K562 (cell line): Measurements from ENCODE around the gene LIX1L. TPM values are rescaled to one million over a fixed set of nuclear protein-coding genes. Genes with fewer than 3 reads are reported as not detected.

Experiments
- ARID4B ChIP-seq: sonication (generic); formaldehyde crosslinking; IDR thresholded peaks from 2 replicates; pipeline ENCODE4 v1.8.0; 2022; ENCODE audit warnings: mild to moderate bottlenecking, missing genetic modification reagents
- CBFA2T3 ChIP-seq: fragments of 450-650 bp; IDR thresholded peaks from 2 replicates; pipeline ENCODE4 v1.6.1; 2017
- CBX1 ChIP-seq: sonication (generic); IDR thresholded peaks from 2 replicates; pipeline ENCODE4 v1.6.1; 2016; ENCODE audit warnings: antibody characterized with exemption, low read depth, mild to moderate bottlenecking
- CREBBP ChIP-seq: IDR thresholded peaks from one replicate; pipeline ENCODE4 v1.6.1; 2012; ENCODE audit warnings: low read depth, mild to moderate bottlenecking, control low read depth, inconsistent platforms, low read length
- DEAF1 ChIP-seq: fragments of 450-650 bp; formaldehyde crosslinking; IDR thresholded peaks from 2 replicates; pipeline ENCODE4 v1.4.0; 2020; ENCODE audit warnings: mild to moderate bottlenecking, moderate library complexity
- EHMT2 ChIP-seq: fragments of 450-650 bp; IDR thresholded peaks from 2 replicates; pipeline ENCODE4 v1.6.1; 2018; ENCODE audit warnings: antibody characterized with exemption
- FOXP1 ChIP-seq: sonication (generic); formaldehyde crosslinking; IDR thresholded peaks from 2 replicates; pipeline ENCODE4 v1.8.0; 2022; ENCODE audit warnings: mild to moderate bottlenecking, missing genetic modification reagents
- GABPB1 ChIP-seq: sonication (generic); formaldehyde crosslinking; IDR thresholded peaks from 2 replicates; pipeline ENCODE4 v1.8.0; 2022; ENCODE audit warnings: mild to moderate bottlenecking, missing genetic modification reagents
- GABPB2 ChIP-seq: fragments of 250-450 bp; sonication (Bioruptor Pico); conservative IDR thresholded peaks from 2 replicates; pipeline ENCODE4 v1.5.1; 2021; ENCODE audit warnings: mild to moderate bottlenecking
- HNRNPH1 ChIP-seq: fragments of 200-400 bp; formaldehyde crosslinking; optimal IDR thresholded peaks from 2 replicates; pipeline ENCODE3; 2017; ENCODE audit warnings: low read depth, mild to moderate bottlenecking, low read length, moderate library complexity
- HNRNPUL1 ChIP-seq: fragments of 200-400 bp; formaldehyde crosslinking; IDR thresholded peaks from 2 replicates; pipeline ENCODE4 v1.6.1; 2017; ENCODE audit warnings: low read length
- MCM3 ChIP-seq: fragments of 450-650 bp; IDR thresholded peaks from 2 replicates; pipeline ENCODE4 v1.6.1; 2016
- MEF2D ChIP-seq: conservative IDR thresholded peaks from 2 replicates; pipeline ENCODE4 v1.6.1; 2016; ENCODE audit warnings: low read depth, missing genetic modification characterization, missing compliant biosample characterization
- NFXL1 ChIP-seq: fragments of 450-650 bp; formaldehyde crosslinking; IDR thresholded peaks from 2 replicates; pipeline ENCODE4 v1.4.0; 2021; ENCODE audit warnings: mild to moderate bottlenecking
- RNF2 ChIP-seq: sonication (generic); IDR thresholded peaks from 2 replicates; pipeline ENCODE4 v1.6.1; 2016
- SREBF2 ChIP-seq: sonication (generic); formaldehyde crosslinking; IDR thresholded peaks from 2 replicates; pipeline ENCODE4 v1.4.0; 2020; ENCODE audit warnings: mild to moderate bottlenecking, missing genetic modification reagents
- SRSF1 ChIP-seq: fragments of 200-400 bp; formaldehyde crosslinking; IDR thresholded peaks from 2 replicates; pipeline ENCODE4 v1.6.1; 2017; ENCODE audit warnings: mild to moderate bottlenecking, low read depth, low read length, moderate library complexity
- SRSF3 ChIP-seq: fragments of 200-400 bp; formaldehyde crosslinking; IDR thresholded peaks from 2 replicates; pipeline ENCODE4 v1.6.1; 2016; ENCODE audit warnings: mild to moderate bottlenecking, low read length, moderate library complexity; ENCODE audit not compliant: insufficient read depth
- TAL1 ChIP-seq: fragments of 450-650 bp; IDR thresholded peaks from 2 replicates; pipeline ENCODE4 v1.6.1; 2016; ENCODE audit warnings: mild to moderate bottlenecking
- XRCC3 ChIP-seq: fragments of 450-650 bp; IDR thresholded peaks from 2 replicates; pipeline ENCODE4 v1.6.1; 2017; ENCODE audit warnings: mild to moderate bottlenecking, moderate library complexity
- ZFPM2 ChIP-seq: fragments of 250-450 bp; sonication (Bioruptor Pico); IDR thresholded peaks from 2 replicates; pipeline ENCODE4 v1.5.1; 2022; ENCODE audit warnings: mild to moderate bottlenecking
- ZNF146 ChIP-seq: IDR thresholded peaks from one replicate; pipeline ENCODE4 v1.6.1; 2018; ENCODE audit warnings: missing compliant biosample characterization; ENCODE audit not compliant: unreplicated experiment
- ZNF212 ChIP-seq: fragments of 450-650 bp; formaldehyde crosslinking; IDR thresholded peaks from 2 replicates; pipeline ENCODE4 v1.4.0; 2020; ENCODE audit warnings: mild to moderate bottlenecking
- ZNF24 ChIP-seq: fragments of 450-650 bp; IDR thresholded peaks from 2 replicates; pipeline ENCODE4 v1.6.1; 2016
- ZNF274 ChIP-seq: IDR thresholded peaks from 2 replicates; pipeline ENCODE4 v1.6.1; 2011; ENCODE audit warnings: low read depth, mild to moderate bottlenecking, low read length, moderate library complexity, borderline replicate concordance
- ZNF584 ChIP-seq: fragments of 200-800 bp; sonication (Bioruptor generic); IDR thresholded peaks from 2 replicates; pipeline ENCODE4 v1.6.1; 2016; ENCODE audit warnings: low read depth, mild to moderate bottlenecking, missing genetic modification characterization, missing compliant biosample characterization
- polyA plus RNA-seq, 8 experiments: library from polyadenylated mRNA; depleted of rRNA in 4 of 8; stranded (reverse) in 5 of 8; unstranded in 3 of 8; fragments of >200 nt; fragmentation: Nextera tagmentation in 2 of 8; fragmentation: Illumina TruSeq in 1 of 8; extraction: Ambion mirVana in 2 of 8; extraction: Trizol in 1 of 8; gene quantifications; 2 replicates each; pipeline versions ENCODE4 v1.2.1 to v1.2.3, GENCODE V29; 2011 to 2014; ENCODE audit warnings: inconsistent platforms in 1 of 8, missing spikeins in 1 of 8
- total RNA-seq, 7 experiments: library from RNA; depleted of rRNA in 6 of 7; stranded (reverse); fragments of >200 nt in 6 of 7; fragmentation: Illumina TruSeq in 2 of 7; extraction: Trizol in 2 of 7; gene quantifications; 2 replicates each; pipeline versions ENCODE4 v1.2.1 to v1.2.3, GENCODE V29; 2011 to 2021; ENCODE audit warnings: low replicate concordance in 1 of 7

LIX1L gene
- total and polyA plus RNA-seq, 9 of the 15 experiments (the other 6 are each of a cell fraction or from before 2014, with no cell fraction given): 4.6 to 26.5 (median 12.5) TPM

DNA sequence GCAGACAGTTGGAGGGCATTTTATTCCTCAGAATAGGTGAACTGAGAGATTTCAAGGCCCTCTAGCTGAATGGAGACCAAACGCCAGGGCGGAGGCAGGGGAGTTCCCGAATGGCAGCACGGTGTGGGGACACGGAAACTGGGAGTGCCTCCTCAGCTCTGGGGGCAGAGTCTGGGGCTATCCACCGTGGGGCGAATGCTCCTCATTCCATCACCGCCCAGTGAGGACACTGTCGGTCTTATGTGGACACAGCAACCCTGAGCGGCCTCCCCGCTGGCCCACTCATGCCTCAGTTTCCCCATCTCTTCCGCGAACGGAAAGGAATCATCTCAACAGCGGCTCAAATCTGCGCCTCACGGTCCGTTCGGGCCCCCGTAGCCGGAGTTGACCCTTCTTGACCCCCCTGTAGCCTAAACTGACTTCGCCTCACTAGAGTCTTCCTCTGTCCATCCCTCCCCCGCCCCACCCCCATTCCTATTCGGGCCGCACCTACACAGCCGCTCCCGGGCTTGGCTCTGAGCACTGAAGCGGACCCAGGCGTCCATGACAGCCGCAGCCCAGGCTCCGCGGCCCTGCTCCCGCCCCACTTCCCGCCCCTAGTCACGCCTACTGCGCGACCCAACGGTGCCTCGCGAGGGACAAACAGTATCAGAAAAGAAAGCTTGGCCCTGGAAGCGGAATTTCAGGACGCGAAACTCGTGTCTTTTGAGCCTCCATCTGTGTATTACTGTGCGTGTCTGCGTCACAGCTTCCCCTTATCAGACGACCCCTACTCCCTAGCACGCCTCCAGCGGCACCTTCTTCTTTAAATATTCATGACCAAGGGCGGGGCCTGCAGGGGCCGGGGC lies 39.4 kb downstream of the LIX1L start, which contains the start of gene PEX11B (continued):
- TF ChIP-seq SREBF2 (CRISPR knock-in tag) (no peak), ZNF24 (no peak), FOXP1 (CRISPR knock-in tag) (no peak), CBFA2T3 (no peak; the same call in 1 of the 2 replicates), GABPB1 (CRISPR knock-in tag) (peak; percentile 40; the same call in 1 of the 2 replicates), ZNF212 (no peak), NFXL1 (CRISPR knock-in tag) (no peak), ZFPM2 (no peak), ZNF584 (no peak), TAL1 (no peak), EHMT2 (no peak), XRCC3 (no peak), ARID4B (peak; percentile 62), MCM3 (no peak), HNRNPUL1 (no peak), RNF2 (no peak), SRSF3 (no peak), ZNF274 (no peak), ZNF146 (CRISPR knock-in tag) (no peak), SRSF1 (no peak), DEAF1 (CRISPR knock-in tag) (no peak), CBX1 (no peak), MEF2D (tag) (no peak), GABPB2 (no peak), HNRNPH1 (no peak), CREBBP (no peak)
